Astrocyte (in vitro differentiated cells and primary cell): Measurements from ENCODE around the gene SYNE1. TPM values are rescaled to one million over a fixed set of nuclear protein-coding genes. Genes with fewer than 3 reads are reported as not detected.

Source experiments
- DNase-seq: peaks from one replicate; pipeline ENCODE4 v3.0.0-alpha.2; 2010; ENCODE audit warnings: low read depth
- FAIRE-seq: peaks from 2 replicates; lab custom pipeline; 2011; peaks lifted over from hg19 to GRCh38; lab: Jason Lieb, UNC
- H2AFZ ChIP-seq: 2 replicates; pipeline ENCODE4 v1.6.0; 2012; ENCODE audit warnings: low read depth, low read length, inconsistent platforms
- H3K27ac ChIP-seq: 2 replicates; pipeline ENCODE4 v1.5.1; 2011; ENCODE audit warnings: low read depth, low read length, inconsistent platforms
- H3K27me3 ChIP-seq: 2 replicates; pipeline ENCODE4 v1.6.0; 2011; ENCODE audit warnings: low read length, inconsistent platforms; ENCODE audit not compliant: insufficient read depth
- H3K36me3 ChIP-seq: 2 replicates; pipeline ENCODE4 v1.5.1; 2011; ENCODE audit warnings: low read length, inconsistent platforms; ENCODE audit not compliant: insufficient read depth
- H3K4me1 ChIP-seq: 2 replicates; pipeline ENCODE4 v1.5.1; 2011; ENCODE audit warnings: low read length, inconsistent platforms; ENCODE audit not compliant: insufficient read depth
- H3K4me2 ChIP-seq: 2 replicates; pipeline ENCODE4 v1.6.0; 2012; ENCODE audit warnings: low read length, inconsistent platforms
- H3K4me3 ChIP-seq: 2 replicates; pipeline ENCODE4 v1.5.1; 2011; ENCODE audit warnings: low read depth, mild to moderate bottlenecking, low read length, inconsistent platforms; ENCODE audit not compliant: insufficient read depth
- H3K79me2 ChIP-seq: 2 replicates; pipeline ENCODE4 v1.6.0; 2012; ENCODE audit warnings: mild to moderate bottlenecking, low read length, inconsistent platforms; ENCODE audit not compliant: insufficient read depth
- H3K9ac ChIP-seq: 2 replicates; pipeline ENCODE4 v1.6.0; 2012; ENCODE audit warnings: mild to moderate bottlenecking, low read length, inconsistent platforms
- H3K9me3 ChIP-seq: 2 replicates; pipeline ENCODE4 v1.5.1; 2012; ENCODE audit warnings: low read depth, mild to moderate bottlenecking, low read length, inconsistent platforms; ENCODE audit not compliant: insufficient read depth
- H4K20me1 ChIP-seq: 2 replicates; pipeline ENCODE4 v1.6.0; 2012; ENCODE audit warnings: low read length, inconsistent platforms; ENCODE audit not compliant: insufficient read depth
- H3K27ac Mint-ChIP-seq: one replicate; pipeline ENCODE4 v1.8.0; 2021; ENCODE audit warnings: mild to moderate bottlenecking, mixed read lengths; ENCODE audit not compliant: unreplicated experiment
- H3K27me3 Mint-ChIP-seq: one replicate; pipeline ENCODE4 v1.8.0; 2021; ENCODE audit warnings: low read depth, mixed read lengths; ENCODE audit not compliant: unreplicated experiment
- H3K36me3 Mint-ChIP-seq: one replicate; pipeline ENCODE4 v1.8.0; 2021; ENCODE audit warnings: low read depth, mixed read lengths; ENCODE audit not compliant: unreplicated experiment
- H3K4me1 Mint-ChIP-seq: one replicate; pipeline ENCODE4 v1.8.0; 2021; ENCODE audit warnings: low read depth, mixed read lengths; ENCODE audit not compliant: unreplicated experiment
- H3K4me3 Mint-ChIP-seq: one replicate; pipeline ENCODE4 v1.8.0; 2021; ENCODE audit warnings: mild to moderate bottlenecking, moderate library complexity, mixed read lengths; ENCODE audit not compliant: unreplicated experiment
- H3K9me3 Mint-ChIP-seq: one replicate; pipeline ENCODE4 v1.8.0; 2021; ENCODE audit warnings: mild to moderate bottlenecking, mixed read lengths; ENCODE audit not compliant: unreplicated experiment
- CTCF ChIP-seq: IDR thresholded peaks from 2 replicates; pipeline ENCODE4 v1.5.1; 2011; ENCODE audit warnings: low read depth, mild to moderate bottlenecking, inconsistent platforms, low read length, moderate library complexity; ENCODE audit not compliant: insufficient read depth
- EZH2 ChIP-seq: IDR thresholded peaks from 2 replicates; pipeline ENCODE4 v1.6.1; 2012; ENCODE audit warnings: mild to moderate bottlenecking, low read length, inconsistent platforms; ENCODE audit not compliant: insufficient read depth
- total RNA-seq: library from RNA; stranded (reverse); gene quantifications from 2 replicates; pipeline ENCODE4 v1.2.1, GENCODE V29; 2021

The SYNE1 gene
- total RNA-seq, 1 donor from 2014 or later: 66.5 TPM

GRCh38 chr6:152598421-152598820 is 38.7 kb downstream of the SYNE1 start:
- Histone ChIP-seq H2AFZ (no peak overlapping the region), H3K36me3 (no peaks in the 10 kb centered on the region), H3K79me2 (no peaks in the 10 kb centered on the region), H3K4me1 (no peaks in the 10 kb centered on the region), H4K20me1 (no peaks in the 10 kb centered on the region), H3K4me3 (no peak overlapping the region), H3K27me3 (no peaks in the 10 kb centered on the region), H3K9me3 (no peaks in the 10 kb centered on the region), H3K4me2 (no peak overlapping the region), H3K27ac (no peak overlapping the region), H3K9ac (no peak overlapping the region)
- Mint-ChIP-seq H3K4me1 (peaks cover 9% of the 10 kb centered on the region), H3K36me3 (peaks cover 3% of the 10 kb centered on the region), H3K4me3 (no peak overlapping the region), H3K9me3 (no peaks in the 10 kb centered on the region), H3K27me3 (no peaks in the 10 kb centered on the region), H3K27ac (peak overlapping the region; percentile 79)
- DNase-seq: no peak
- no peak for FAIRE-seq
- TF ChIP-seq CTCF (no peak), EZH2 (no peak)

- Histone ChIP-seq H3K9ac (no peak overlapping the region), H3K4me3 (no peak overlapping the region), H3K9me3 (no peaks in the 10 kb centered on the region), H2AFZ (no peak overlapping the region), H4K20me1 (no peaks in the 10 kb centered on the region), H3K4me2 (no peak overlapping the region), H3K27me3 (no peaks in the 10 kb centered on the region), H3K79me2 (no peaks in the 10 kb centered on the region), H3K36me3 (no peaks in the 10 kb centered on the region), H3K4me1 (no peaks in the 10 kb centered on the region), H3K27ac (no peak overlapping the region)
- H3K36me3 Mint-ChIP-seq: peaks cover 3% of the 10 kb centered on the region
- H3K27ac Mint-ChIP-seq: no peak overlapping the region
- H3K4me1 Mint-ChIP-seq: peaks cover 9% of the 10 kb centered on the region
- H3K4me3 Mint-ChIP-seq: no peak overlapping the region
- FAIRE-seq: no peak
- TF ChIP-seq CTCF: no peak
- TF ChIP-seq EZH2: no peak
- no peak for DNase-seq
- no peaks in the 10 kb centered on the region for H3K27me3 Mint-ChIP-seq
- no peaks in the 10 kb centered on the region for H3K9me3 Mint-ChIP-seq
Observed at GRCh38 chr6:152596726-152597125, 40.4 kb downstream of the SYNE1 start.

GRCh38 chr6:152595499-152595898 is 41.7 kb downstream of the SYNE1 start:
- Mint-ChIP-seq H3K4me3 (no peak overlapping the region), H3K4me1 (peaks cover 9% of the 10 kb centered on the region), H3K9me3 (no peaks in the 10 kb centered on the region), H3K36me3 (no peaks in the 10 kb centered on the region), H3K27me3 (no peaks in the 10 kb centered on the region), H3K27ac (no peak overlapping the region)
- Histone ChIP-seq H3K36me3 (no peaks in the 10 kb centered on the region), H3K4me2 (no peak overlapping the region), H3K9me3 (no peaks in the 10 kb centered on the region), H3K27ac (no peak overlapping the region), H2AFZ (no peak overlapping the region), H3K79me2 (no peaks in the 10 kb centered on the region), H4K20me1 (no peaks in the 10 kb centered on the region), H3K9ac (no peak overlapping the region), H3K4me3 (no peak overlapping the region), H3K4me1 (no peaks in the 10 kb centered on the region), H3K27me3 (no peaks in the 10 kb centered on the region)
- TF ChIP-seq CTCF (peak; percentile 22), EZH2 (no peak)
- FAIRE-seq: no peak
- no peak for DNase-seq
